ENCODE results near the gene FNDC7. TPM values are rescaled to one million over a fixed set of nuclear protein-coding genes. Genes with fewer than 3 reads are reported as not detected.
"Not testable (repeated sequence)": the region's sequence is repeated elsewhere in the genome, so short reads cannot be mapped to it uniquely, and the experiment has no call there.

The FNDC7 gene
- total RNA-seq, 1 donor from 2014 or later = not detected

GRCh38 chr1:108701176-108701849, 11.4 kb upstream of the FNDC7 start:
- DNase-seq (ENCODE audit: extremely low spot score, unreplicated experiment) = no peak
- H3K27me3 Mint-ChIP-seq = peaks cover 3% of the 10 kb centered on the region
- H3K9me3 Mint-ChIP-seq = no peaks in the 10 kb centered on the region
- no peak overlapping the region for H3K27ac Mint-ChIP-seq
- no peak for TF ChIP-seq CTCF (conservative IDR thresholded peaks at IDR 0.05)
- H3K4me3 Mint-ChIP-seq = no peak overlapping the region
- no peaks in the 10 kb centered on the region for H3K4me1 Mint-ChIP-seq (ENCODE audit: unreplicated experiment)
- H3K36me3 Mint-ChIP-seq = peaks cover 28% of the 10 kb centered on the region

GRCh38 chr1:108702109-108702508, 10.6 kb upstream of the FNDC7 start:
- not testable (repeated sequence) for H3K4me1 Mint-ChIP-seq (ENCODE audit: unreplicated experiment); H3K27ac Mint-ChIP-seq; H3K9me3 Mint-ChIP-seq; H3K4me3 Mint-ChIP-seq; DNase-seq (ENCODE audit: extremely low spot score, unreplicated experiment); H3K27me3 Mint-ChIP-seq
- peaks cover 26% of the 10 kb centered on the region for H3K36me3 Mint-ChIP-seq

GRCh38 chr1:108703939-108704338, 8.8 kb upstream of the FNDC7 start:
- Mint-ChIP-seq H3K4me3 (no peak overlapping the region), H3K27ac (no peak overlapping the region), H3K4me1 (ENCODE audit: unreplicated experiment) (no peaks in the 10 kb centered on the region), H3K27me3 (peaks cover 14% of the 10 kb centered on the region), H3K9me3 (no peaks in the 10 kb centered on the region), H3K36me3 (peaks cover 15% of the 10 kb centered on the region)
- no peak for TF ChIP-seq CTCF (conservative IDR thresholded peaks at IDR 0.05)
- no peak for DNase-seq (ENCODE audit: extremely low spot score, unreplicated experiment)

- Mint-ChIP-seq H3K4me3 (no peak overlapping the region), H3K27ac (no peak overlapping the region), H3K4me1 (ENCODE audit: unreplicated experiment) (no peaks in the 10 kb centered on the region), H3K36me3 (peaks cover 10% of the 10 kb centered on the region), H3K27me3 (peaks cover 14% of the 10 kb centered on the region), H3K9me3 (no peaks in the 10 kb centered on the region)
- TF ChIP-seq CTCF (conservative IDR thresholded peaks at IDR 0.05) = no peak
- no peak for DNase-seq (ENCODE audit: extremely low spot score, unreplicated experiment)
These were observed 8.2 kb upstream of the FNDC7 start for GRCh38 chr1:108704496-108704895.

GRCh38 chr1:108706643-108707042, 6.1 kb upstream of the FNDC7 start:
- Mint-ChIP-seq H3K27me3 (peaks cover 14% of the 10 kb centered on the region), H3K4me1 (ENCODE audit: unreplicated experiment) (no peaks in the 10 kb centered on the region), H3K4me3 (no peak overlapping the region), H3K27ac (no peak overlapping the region), H3K9me3 (no peaks in the 10 kb centered on the region), H3K36me3 (no peaks in the 10 kb centered on the region)
- no peak for TF ChIP-seq CTCF (conservative IDR thresholded peaks at IDR 0.05)
- DNase-seq (ENCODE audit: extremely low spot score, unreplicated experiment) = no peak

GRCh38 chr1:108708691-108709660, 3.7 kb upstream of the FNDC7 start:
- Mint-ChIP-seq H3K4me3 (no peak overlapping the region), H3K36me3 (no peaks in the 10 kb centered on the region), H3K9me3 (no peaks in the 10 kb centered on the region), H3K4me1 (ENCODE audit: unreplicated experiment) (no peaks in the 10 kb centered on the region), H3K27me3 (peaks cover 19% of the 10 kb centered on the region), H3K27ac (no peak overlapping the region)
- TF ChIP-seq CTCF (conservative IDR thresholded peaks at IDR 0.05) = peak; percentile 31
- no peak for DNase-seq (ENCODE audit: extremely low spot score, unreplicated experiment)
